A549 (cell line): ENCODE data around the gene PARVB.

Source experiments
- CTCF ChIP-seq: fragments of >200 bp; sonication (Bioruptor Twin); formaldehyde crosslinking; IDR thresholded peaks from 3 replicates; pipeline ENCODE4 v1.5.1; 2016
- EP300 ChIP-seq, 2 experiments: fragments of >200 bp; sonication (Bioruptor Twin); formaldehyde crosslinking; IDR thresholded peaks; 2 replicates in 1 of 2; 3 replicates in 1 of 2; pipeline ENCODE4 v1.6.1; 2016 to 2017
- ESRRA ChIP-seq: fragments of 150-350 bp; IDR thresholded peaks from 2 replicates; pipeline ENCODE4 v1.6.1; 2014; ENCODE audit warnings: mild to moderate bottlenecking, low read length, borderline replicate concordance
- HDAC2 ChIP-seq: fragments of 200-600 bp; sonication (generic); IDR thresholded peaks from 2 replicates; pipeline ENCODE4 v1.6.1; 2016
- NR3C1 ChIP-seq: fragments of >200 bp; sonication (Bioruptor Twin); formaldehyde crosslinking; IDR thresholded peaks from 3 replicates; pipeline ENCODE4 v1.6.1; 2017
- POLR2A ChIP-seq: IDR thresholded peaks from 2 replicates; pipeline ENCODE4 v1.6.1; 2012; ENCODE audit warnings: mild to moderate bottlenecking, low read length
- RAD21 ChIP-seq, 2 experiments: fragments of >200 bp in 1 of 2; sonication (Bioruptor Twin) in 1 of 2; formaldehyde crosslinking in 1 of 2; IDR thresholded peaks in 1 of 2; conservative IDR thresholded peaks in 1 of 2; 2 replicates in 1 of 2; 3 replicates in 1 of 2; pipeline ENCODE4 v1.6.1; 2012 to 2018; ENCODE audit warnings: inconsistent platforms in 1 of 2
- SMC3 ChIP-seq: fragments of >200 bp; sonication (Bioruptor Twin); formaldehyde crosslinking; IDR thresholded peaks from 3 replicates; pipeline ENCODE4 v1.6.1; 2018; ENCODE audit warnings: inconsistent platforms
- ZSCAN20 ChIP-seq: fragments of 250-450 bp; sonication (Bioruptor Pico); IDR thresholded peaks from 2 replicates; pipeline ENCODE4 v1.8.0; 2022; ENCODE audit warnings: mild to moderate bottlenecking, moderate library complexity

- no peak for TF ChIP-seq CTCF
- no peak for TF ChIP-seq RAD21 (conservative IDR thresholded peaks at IDR 0.05 in 1 of 2, IDR thresholded peaks at IDR 0.05 in 1 of 2)
- no peak for TF ChIP-seq HDAC2
- no peak for TF ChIP-seq EP300 (IDR thresholded peaks at IDR 0.05)
- TF ChIP-seq SMC3: no peak
- no peak for TF ChIP-seq POLR2A
- no peak for TF ChIP-seq ZSCAN20 (CRISPR knock-in tag)
- no peak for TF ChIP-seq ESRRA
- TF ChIP-seq NR3C1: no peak
Observed at GRCh38 chr22:44108076-44108475, 84.0 kb downstream of the PARVB start.
